ENCODE data around the gene THSD4.

THSD4 gene

GRCh38 chr15:71747128-71748083, 632.1 kb downstream of the THSD4 start:
- no peak for DNase-seq

GRCh38 chr15:71748293-71748718, 633.0 kb downstream of the THSD4 start:
- no peak for DNase-seq

GRCh38 chr15:71749500-71749899, 634.2 kb downstream of the THSD4 start:
- DNase-seq = no peak

GRCh38 chr15:71752128-71752527, 636.9 kb downstream of the THSD4 start:
- no peak for DNase-seq

GRCh38 chr15:71752604-71753289, 637.5 kb downstream of the THSD4 start:
- no peak for DNase-seq

- DNase-seq = no peak
These were observed 638.1 kb downstream of the THSD4 start for GRCh38 chr15:71753346-71753745.

- DNase-seq = no peak
These were observed 639.4 kb downstream of the THSD4 start for GRCh38 chr15:71754660-71755059.

GRCh38 chr15:71755092-71755970, 640.1 kb downstream of the THSD4 start:
- no peak for DNase-seq

- no peak for DNase-seq
These were observed 641.5 kb downstream of the THSD4 start for GRCh38 chr15:71756599-71757352.

GRCh38 chr15:71757741-71758530, 642.7 kb downstream of the THSD4 start:
- DNase-seq = no peak

GRCh38 chr15:71758711-71759110, 643.4 kb downstream of the THSD4 start:
- DNase-seq = no peak

- no peak for DNase-seq
These were observed 645.6 kb downstream of the THSD4 start for GRCh38 chr15:71760852-71761251.

GRCh38 chr15:71761649-71762048, 646.4 kb downstream of the THSD4 start:
- no peak for DNase-seq

GRCh38 chr15:71768184-71768583, 652.9 kb downstream of the THSD4 start:
- no peak for DNase-seq

- DNase-seq = no peak
These were observed 658.1 kb downstream of the THSD4 start for GRCh38 chr15:71773206-71773859.

- no peak for DNase-seq
These were observed 660.6 kb downstream of the THSD4 start for GRCh38 chr15:71775856-71776255.

- no peak for DNase-seq
These were observed 661.0 kb downstream of the THSD4 start for GRCh38 chr15:71776304-71776703.

- DNase-seq = no peak
These were observed 662.1 kb downstream of the THSD4 start for GRCh38 chr15:71777216-71777943.

GRCh38 chr15:71779073-71779797, 664.0 kb downstream of the THSD4 start:
- DNase-seq = no peak

Measured in cerebellar nuclear complex (tissue), 1 donor.